A549 (cell line): Measurements from ENCODE around the gene SRPRA.

Experiments used
- CHD2 ChIP-seq: fragments of 150-350 bp; IDR thresholded peaks from 2 replicates; pipeline ENCODE4 v1.6.1; 2014; ENCODE audit warnings: low read length; ENCODE audit not compliant: partially characterized antibody
- FOSL2 ChIP-seq, 2 experiments: fragments of 450-650 bp in 1 of 2; fragments of >200 bp in 1 of 2; sonication (Bioruptor Twin) in 1 of 2; formaldehyde crosslinking; IDR thresholded peaks; 2 replicates each; pipeline versions ENCODE4 v1.5.0 to v1.6.1; 2016 to 2020; ENCODE audit warnings: mild to moderate bottlenecking in 1 of 2, moderate library complexity in 1 of 2
- JUN ChIP-seq, 2 experiments: fragments of >200 bp; sonication (Bioruptor Twin); formaldehyde crosslinking; IDR thresholded peaks; 2 replicates in 1 of 2; 3 replicates in 1 of 2; pipeline ENCODE4 v1.6.1; 2016 to 2017
- JUNB ChIP-seq: fragments of >200 bp; sonication (Bioruptor Twin); formaldehyde crosslinking; IDR thresholded peaks from 2 replicates; pipeline ENCODE4 v1.6.1; 2016
- MAX ChIP-seq: IDR thresholded peaks from 2 replicates; pipeline ENCODE4 v1.6.1; 2012
- NR3C1 ChIP-seq: fragments of >200 bp; sonication (Bioruptor Twin); formaldehyde crosslinking; IDR thresholded peaks from 3 replicates; pipeline ENCODE4 v1.6.1; 2017
- POLR2A ChIP-seq: IDR thresholded peaks from 2 replicates; pipeline ENCODE4 v1.6.1; 2012; ENCODE audit warnings: mild to moderate bottlenecking, low read length
- RAD21 ChIP-seq, 2 experiments: fragments of >200 bp in 1 of 2; sonication (Bioruptor Twin) in 1 of 2; formaldehyde crosslinking in 1 of 2; IDR thresholded peaks in 1 of 2; conservative IDR thresholded peaks in 1 of 2; 2 replicates in 1 of 2; 3 replicates in 1 of 2; pipeline ENCODE4 v1.6.1; 2012 to 2018; ENCODE audit warnings: inconsistent platforms in 1 of 2
- SMC3 ChIP-seq: fragments of >200 bp; sonication (Bioruptor Twin); formaldehyde crosslinking; IDR thresholded peaks from 3 replicates; pipeline ENCODE4 v1.6.1; 2018; ENCODE audit warnings: inconsistent platforms
- ZC3H11A ChIP-seq: fragments of 450-650 bp; IDR thresholded peaks from 2 replicates; pipeline ENCODE4 v1.6.1; 2014; ENCODE audit warnings: antibody characterized with exemption, mild to moderate bottlenecking
- ZFP36 ChIP-seq: fragments of 450-650 bp; IDR thresholded peaks from 2 replicates; pipeline ENCODE4 v1.6.1; 2014; ENCODE audit warnings: borderline replicate concordance; ENCODE audit not compliant: partially characterized antibody
- TF ChIP-seq, protein P1 (sequence below): fragments of >200 bp; sonication (Bioruptor Twin); formaldehyde crosslinking; IDR thresholded peaks from 3 replicates; pipeline ENCODE4 v1.5.1; 2016

- TF ChIP-seq, protein P1, sequence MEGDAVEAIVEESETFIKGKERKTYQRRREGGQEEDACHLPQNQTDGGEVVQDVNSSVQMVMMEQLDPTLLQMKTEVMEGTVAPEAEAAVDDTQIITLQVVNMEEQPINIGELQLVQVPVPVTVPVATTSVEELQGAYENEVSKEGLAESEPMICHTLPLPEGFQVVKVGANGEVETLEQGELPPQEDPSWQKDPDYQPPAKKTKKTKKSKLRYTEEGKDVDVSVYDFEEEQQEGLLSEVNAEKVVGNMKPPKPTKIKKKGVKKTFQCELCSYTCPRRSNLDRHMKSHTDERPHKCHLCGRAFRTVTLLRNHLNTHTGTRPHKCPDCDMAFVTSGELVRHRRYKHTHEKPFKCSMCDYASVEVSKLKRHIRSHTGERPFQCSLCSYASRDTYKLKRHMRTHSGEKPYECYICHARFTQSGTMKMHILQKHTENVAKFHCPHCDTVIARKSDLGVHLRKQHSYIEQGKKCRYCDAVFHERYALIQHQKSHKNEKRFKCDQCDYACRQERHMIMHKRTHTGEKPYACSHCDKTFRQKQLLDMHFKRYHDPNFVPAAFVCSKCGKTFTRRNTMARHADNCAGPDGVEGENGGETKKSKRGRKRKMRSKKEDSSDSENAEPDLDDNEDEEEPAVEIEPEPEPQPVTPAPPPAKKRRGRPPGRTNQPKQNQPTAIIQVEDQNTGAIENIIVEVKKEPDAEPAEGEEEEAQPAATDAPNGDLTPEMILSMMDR, result no peak
- TF ChIP-seq POLR2A (no peak), CHD2 (no peak), ZC3H11A (no peak), MAX (no peak), JUN (IDR thresholded peaks at IDR 0.05) (no peak), NR3C1 (no peak), FOSL2 (IDR thresholded peaks at IDR 0.05) (no peak), FOSL2 (CRISPR knock-in tag; IDR thresholded peaks at IDR 0.05) (no peak), SMC3 (no peak), JUNB (no peak), ZFP36 (no peak), RAD21 (conservative IDR thresholded peaks at IDR 0.05 in 1 of 2, IDR thresholded peaks at IDR 0.05 in 1 of 2) (no peak)
Observed at GRCh38 chr11:126284829-126285228, 16.1 kb upstream of the SRPRA start.
